WERI-Rb-1 (cell line): ENCODE measurements around the gene LSG1.

Source experiments
- DNase-seq: peaks from one replicate; pipeline ENCODE4 v3.0.0-alpha.2; 2020
- H3K27ac ChIP-seq: fragments of 250-450 bp; sonication (Bioruptor Pico); 2 replicates; pipeline ENCODE4 v1.5.1; 2020; ENCODE audit warnings: mild to moderate bottlenecking, moderate library complexity
- H3K27me3 ChIP-seq: fragments of 250-450 bp; sonication (Bioruptor Pico); 2 replicates; pipeline ENCODE4 v1.5.1; 2021; ENCODE audit warnings: mild to moderate bottlenecking, low read depth, moderate library complexity; ENCODE audit not compliant: insufficient read depth, severe bottlenecking
- H3K36me3 ChIP-seq: fragments of 250-450 bp; sonication (Bioruptor Pico); 2 replicates; pipeline ENCODE4 v1.5.1; 2020; ENCODE audit warnings: mild to moderate bottlenecking, moderate library complexity
- H3K4me3 ChIP-seq: 2 replicates; pipeline ENCODE4 v1.5.1; 2011; ENCODE audit warnings: low read depth, mild to moderate bottlenecking, control low read depth, low read length
- H3K9me3 ChIP-seq: fragments of 250-450 bp; sonication (Bioruptor Pico); 2 replicates; pipeline ENCODE4 v1.5.1; 2021; ENCODE audit warnings: mild to moderate bottlenecking, moderate library complexity; ENCODE audit not compliant: severe bottlenecking
- CTCF ChIP-seq: IDR thresholded peaks from 2 replicates; pipeline ENCODE4 v1.5.1; 2011; ENCODE audit warnings: low read depth, mild to moderate bottlenecking, control low read depth, inconsistent platforms, low read length

The LSG1 gene

GRCh38 chr3:194672876-194673275 lies 885 bp upstream of the LSG1 start:
- Histone ChIP-seq H3K9me3 (no peaks in the 10 kb centered on the region), H3K36me3 (no peaks in the 10 kb centered on the region; the same call in 1 of the 2 replicates), H3K27ac (peak overlapping the region; percentile 97), H3K27me3 (no peaks in the 10 kb centered on the region), H3K4me3 (peak overlapping the region; percentile 94)
- TF ChIP-seq CTCF = no peak
- DNase-seq = no peak

GRCh38 chr3:194671511-194671899 lies 486 bp downstream of the LSG1 start:
- Histone ChIP-seq H3K36me3 (no peaks in the 10 kb centered on the region; the same call in 1 of the 2 replicates), H3K4me3 (peak overlapping the region; percentile 94), H3K27me3 (no peaks in the 10 kb centered on the region), H3K9me3 (no peaks in the 10 kb centered on the region), H3K27ac (peak overlapping the region; percentile 97)
- no peak for DNase-seq
- 0 out of 2 replicates have a peak, but pooled peaks have one; percentile 4 for TF ChIP-seq CTCF

- Histone ChIP-seq H3K27me3 (no peaks in the 10 kb centered on the region), H3K36me3 (peaks cover 5% of the 10 kb centered on the region; the same call in 1 of the 2 replicates), H3K27ac (no peak overlapping the region), H3K9me3 (no peaks in the 10 kb centered on the region), H3K4me3 (no peak overlapping the region)
- TF ChIP-seq CTCF = no peak
- DNase-seq = no peak
Observed at GRCh38 chr3:194667363-194667762, 4.6 kb downstream of the LSG1 start.

GRCh38 chr3:194664857-194665256 lies 7.1 kb downstream of the LSG1 start:
- Histone ChIP-seq H3K9me3 (no peaks in the 10 kb centered on the region), H3K27ac (no peak overlapping the region), H3K27me3 (no peaks in the 10 kb centered on the region), H3K4me3 (no peak overlapping the region), H3K36me3 (peaks cover 5% of the 10 kb centered on the region; the same call in 1 of the 2 replicates)
- no peak for TF ChIP-seq CTCF
- DNase-seq = no peak

- Histone ChIP-seq H3K27me3 (no peaks in the 10 kb centered on the region), H3K27ac (peak overlapping the region; percentile 87), H3K4me3 (no peak overlapping the region), H3K9me3 (no peaks in the 10 kb centered on the region), H3K36me3 (peaks cover 13% of the 10 kb centered on the region)
- DNase-seq = peak; percentile 36
- no peak for TF ChIP-seq CTCF
Observed at GRCh38 chr3:194661946-194662345, 10.0 kb downstream of the LSG1 start.

- Histone ChIP-seq H3K27me3 (no peaks in the 10 kb centered on the region), H3K36me3 (peaks cover 13% of the 10 kb centered on the region), H3K27ac (peak overlapping the region; percentile 87), H3K4me3 (no peak overlapping the region), H3K9me3 (no peaks in the 10 kb centered on the region)
- peak; percentile 56 for DNase-seq
- no peak for TF ChIP-seq CTCF
Observed at GRCh38 chr3:194661374-194661773, 10.6 kb downstream of the LSG1 start.
